ENCODE results near the gene TRIM5.

DNA sequence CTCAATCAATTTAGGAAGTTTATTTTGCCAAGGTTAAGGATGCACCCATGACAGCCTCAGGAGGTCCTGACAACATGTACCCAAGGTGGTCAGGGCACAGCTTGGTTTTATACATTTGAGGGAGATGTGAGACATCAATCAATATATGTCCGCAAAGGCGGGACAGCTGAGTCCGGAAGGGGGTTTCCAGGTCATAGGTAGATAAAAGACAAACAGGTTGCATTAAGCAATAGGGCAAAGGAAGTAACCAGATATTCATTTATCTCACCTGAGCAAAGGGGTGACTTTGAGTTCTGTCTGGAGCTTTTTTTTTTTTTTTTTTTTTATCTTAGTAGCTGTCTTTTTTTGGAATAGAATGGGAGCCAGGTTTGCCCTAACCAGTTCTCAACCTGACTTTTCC, 62.1 kb downstream of the TRIM5 start:
- TF ChIP-seq POLR2A (IDR thresholded peaks at IDR 0.05): no peak
- no peak for TF ChIP-seq POLR2AphosphoS5 (IDR thresholded peaks at IDR 0.05)
